MM.1S (cell line): ENCODE data around the gene MRM3.

ENCODE experiments used
- DNase-seq: peaks from one replicate; pipeline ENCODE4 v3.0.0-alpha.2; 2015
- H2AFZ ChIP-seq: fragments of 300-600 bp; sonication (generic); 2 replicates; pipeline ENCODE4 v1.6.0; 2016; ENCODE audit warnings: antibody characterized with exemption, low read length
- H3F3A ChIP-seq: fragments of 300-600 bp; sonication (generic); 2 replicates; pipeline ENCODE4 v1.6.1; 2016; ENCODE audit warnings: mild to moderate bottlenecking, antibody characterized with exemption, low read length, moderate library complexity, mixed read lengths; ENCODE audit not compliant: insufficient read depth
- H3K27ac ChIP-seq: fragments of 300-600 bp; sonication (generic); 2 replicates; pipeline ENCODE4 v1.5.1; 2016; ENCODE audit warnings: mild to moderate bottlenecking, low read length
- H3K27me3 ChIP-seq: fragments of 300-600 bp; sonication (generic); replicated peaks from 2 replicates; pipeline ENCODE4 v1.6.0; 2016; ENCODE audit warnings: low read length; ENCODE audit not compliant: insufficient read depth
- H3K36me3 ChIP-seq: fragments of 300-600 bp; sonication (generic); replicated peaks from 2 replicates; pipeline ENCODE4 v1.6.1; 2016; ENCODE audit warnings: mild to moderate bottlenecking, low read length, mixed read lengths; ENCODE audit not compliant: insufficient read depth
- H3K4me1 ChIP-seq: fragments of 300-600 bp; sonication (generic); 2 replicates; pipeline ENCODE4 v1.6.1; 2016; ENCODE audit warnings: low read length, mixed read lengths
- H3K4me2 ChIP-seq: fragments of 300-600 bp; sonication (generic); 2 replicates; pipeline ENCODE4 v1.6.0; 2016; ENCODE audit warnings: low read depth, low read length
- H3K4me3 ChIP-seq: fragments of 300-600 bp; sonication (generic); 2 replicates; pipeline ENCODE4 v1.5.1; 2016; ENCODE audit warnings: low read length, mixed read lengths
- H3K79me2 ChIP-seq: fragments of 300-600 bp; sonication (generic); 2 replicates; pipeline ENCODE4 v1.6.1; 2016; ENCODE audit warnings: mixed run types, low read length, mixed read lengths
- H3K9ac ChIP-seq: fragments of 300-600 bp; sonication (generic); 2 replicates; pipeline ENCODE4 v1.6.1; 2016; ENCODE audit warnings: low read length, mixed read lengths
- H3K9me2 ChIP-seq: fragments of 300-600 bp; sonication (generic); replicated peaks from 2 replicates; pipeline ENCODE4 v1.6.1; 2016; ENCODE audit warnings: mild to moderate bottlenecking, low read length, mixed read lengths; ENCODE audit not compliant: insufficient read depth
- H3K9me3 ChIP-seq: fragments of 300-600 bp; sonication (generic); replicated peaks from 2 replicates; pipeline ENCODE4 v1.6.1; 2016; ENCODE audit warnings: mild to moderate bottlenecking, low read length, mixed read lengths; ENCODE audit not compliant: insufficient read depth
- H4K20me1 ChIP-seq: fragments of 300-600 bp; sonication (generic); 2 replicates; pipeline ENCODE4 v1.6.1; 2016; ENCODE audit warnings: mild to moderate bottlenecking, low read length, moderate library complexity, mixed read lengths; ENCODE audit not compliant: insufficient read depth
- CTCF ChIP-seq: fragments of 300-600 bp; sonication (generic); IDR thresholded peaks from 2 replicates; pipeline ENCODE4 v1.5.1; 2016; ENCODE audit warnings: antibody characterized with exemption, low read length, mixed read lengths
- EZH2 ChIP-seq: fragments of 300-600 bp; sonication (generic); optimal IDR thresholded peaks from 2 replicates; pipeline ENCODE3; 2017; ENCODE audit warnings: low read depth, mild to moderate bottlenecking, antibody characterized with exemption, low read length, mixed read lengths
- EZH2phosphoT487 ChIP-seq: fragments of 300-600 bp; sonication (generic); IDR thresholded peaks from 2 replicates; pipeline ENCODE4 v1.6.1; 2018; ENCODE audit warnings: antibody characterized with exemption, low read length

The MRM3 gene

GRCh38 chr17:838486-838885, 56.3 kb downstream of the MRM3 start:
- Histone ChIP-seq H3K9me2 (no peaks in the 10 kb centered on the region), H2AFZ (no peak overlapping the region), H3K4me2 (no peak overlapping the region), H3F3A (no peaks in the 10 kb centered on the region), H4K20me1 (no peaks in the 10 kb centered on the region), H3K4me3 (no peak overlapping the region), H3K9me3 (no peaks in the 10 kb centered on the region), H3K36me3 (no peaks in the 10 kb centered on the region), H3K9ac (no peak overlapping the region), H3K27me3 (peaks cover 86% of the 10 kb centered on the region), H3K27ac (no peak overlapping the region), H3K4me1 (no peaks in the 10 kb centered on the region), H3K79me2 (no peaks in the 10 kb centered on the region)
- TF ChIP-seq EZH2: no peak
- DNase-seq: no peak

GRCh38 chr17:841313-841712, 59.2 kb downstream of the MRM3 start:
- no peaks in the 10 kb centered on the region for H3F3A ChIP-seq
- H3K79me2 ChIP-seq: no peaks in the 10 kb centered on the region
- no peak overlapping the region for H2AFZ ChIP-seq
- H3K9me3 ChIP-seq: no peaks in the 10 kb centered on the region
- H3K4me2 ChIP-seq: no peak overlapping the region
- H3K36me3 ChIP-seq: no peaks in the 10 kb centered on the region
- H3K27ac ChIP-seq: no peak overlapping the region
- no peak overlapping the region for H3K9ac ChIP-seq
- peaks cover 91% of the 10 kb centered on the region for H3K27me3 ChIP-seq
- no peaks in the 10 kb centered on the region for H3K9me2 ChIP-seq
- H3K4me3 ChIP-seq: no peak overlapping the region
- DNase-seq: no peak
- no peaks in the 10 kb centered on the region for H4K20me1 ChIP-seq
- no peaks in the 10 kb centered on the region for H3K4me1 ChIP-seq
- no peak for TF ChIP-seq EZH2phosphoT487
- TF ChIP-seq EZH2: no peak
- no peak for TF ChIP-seq CTCF
